Tibial artery (tissue), 4 donors: ENCODE data around the gene ATP6V1B1.

Source experiments
- DNase-seq, 2 donors: peaks; one replicate each; pipeline ENCODE4 v3.0.0-alpha.2; 2019
- H3K27ac ChIP-seq, 2 donors: fragments of 200-600 bp; sonication (generic) in 1 of 2; 1 replicate in 1 of 2; 2 replicates in 1 of 2; pipeline ENCODE4 v1.5.1; 2018 to 2019; ENCODE audit warnings: mild to moderate bottlenecking in 1 of 2
- H3K27me3 ChIP-seq, 2 donors: fragments of 200-600 bp; sonication (generic) in 1 of 2; one replicate each; pipeline versions ENCODE4 v1.5.1 to v1.6.0; 2016 to 2019
- H3K36me3 ChIP-seq, 3 donors: fragments of 200-600 bp; sonication (generic) in 2 of 3; one replicate each; pipeline ENCODE4 v1.5.1; 2016 to 2019; ENCODE audit warnings: mild to moderate bottlenecking in 2 of 3
- H3K4me1 ChIP-seq, 4 donors: fragments of 200-600 bp; sonication (generic) in 2 of 4; 1 replicate in 3 of 4; 2 replicates in 1 of 4; pipeline ENCODE4 v1.5.1; 2016 to 2019
- H3K4me3 ChIP-seq, 2 donors: fragments of 200-600 bp; sonication (generic) in 1 of 2; 1 replicate in 1 of 2; 2 replicates in 1 of 2; pipeline ENCODE4 v1.5.1; 2018 to 2019; ENCODE audit warnings: mild to moderate bottlenecking in 2 of 2
- H3K9me3 ChIP-seq, 3 donors: fragments of 200-600 bp; sonication (generic) in 1 of 3; one replicate each; pipeline ENCODE4 v1.5.1; 2016 to 2019
- intact Hi-C: fragments of 100-400 bp; cut with DNase I; formaldehyde crosslinking; loops from one replicate; pipeline ENCODE4 v1.15.0; 2023; ENCODE audit warnings: low total_unique reads
- TF ChIP-seq, protein P1 (sequence below), 2 experiments: fragments of 200-600 bp in 1 of 2; fragments of 450-650 bp in 1 of 2; IDR thresholded peaks; one replicate each; pipeline ENCODE4 v1.5.1; 2017 to 2019; ENCODE audit warnings: antibody characterized with exemption in 2 of 2, mild to moderate bottlenecking in 1 of 2, moderate library complexity in 1 of 2

Gene ATP6V1B1

DNA sequence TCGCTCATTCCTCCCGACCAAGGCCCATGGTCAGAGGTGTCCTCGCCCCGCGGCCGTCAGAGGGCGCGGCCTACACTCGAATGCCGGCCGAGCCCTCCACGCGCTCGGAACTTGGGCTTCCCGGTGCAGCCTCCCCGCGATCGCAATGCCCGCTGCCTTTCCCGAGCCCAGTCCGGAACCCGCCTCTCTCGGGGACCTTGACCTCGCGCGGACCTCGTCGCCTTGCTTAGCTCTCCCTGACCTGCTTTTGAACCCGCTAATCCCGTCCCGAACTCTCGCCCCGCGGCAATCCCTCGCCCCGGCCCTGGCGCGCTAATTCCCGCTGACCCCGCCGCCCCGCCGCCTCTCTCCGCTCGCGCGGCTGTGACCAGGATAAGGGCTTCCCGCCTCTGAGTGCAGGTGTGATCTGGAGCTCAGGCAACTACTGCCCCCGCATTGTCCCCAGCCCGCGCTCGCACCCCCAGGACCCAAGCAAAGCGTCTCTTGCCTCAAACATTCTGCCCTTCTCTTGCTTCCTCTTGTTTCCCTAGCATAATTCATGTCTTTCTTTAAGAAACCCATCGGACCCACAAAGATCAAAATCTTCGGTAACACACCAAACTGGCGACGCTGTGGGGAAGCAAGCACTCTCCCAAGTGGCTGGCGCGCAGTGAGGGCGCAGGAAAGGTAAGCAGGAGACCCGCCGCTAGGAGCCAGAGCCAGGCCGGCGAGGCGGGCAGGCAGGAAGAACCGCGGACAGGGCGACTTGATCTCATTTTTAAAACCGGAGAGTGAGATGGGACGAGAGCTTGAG, 46.6 kb upstream of the ATP6V1B1 start:
- Histone ChIP-seq H3K4me1 (peaks cover 0 to 22% (median 16%) of the 10 kb centered on the region in 4 donors), H3K27ac (no peak overlapping the region), H3K36me3 (no peaks in the 10 kb centered on the region), H3K9me3 (no peaks in the 10 kb centered on the region), H3K4me3 (no peak overlapping the region), H3K27me3 (peaks cover 12 to 82% of the 10 kb centered on the region in 2 donors)
- DNase-seq = no peak
- TF ChIP-seq, protein P1, sequence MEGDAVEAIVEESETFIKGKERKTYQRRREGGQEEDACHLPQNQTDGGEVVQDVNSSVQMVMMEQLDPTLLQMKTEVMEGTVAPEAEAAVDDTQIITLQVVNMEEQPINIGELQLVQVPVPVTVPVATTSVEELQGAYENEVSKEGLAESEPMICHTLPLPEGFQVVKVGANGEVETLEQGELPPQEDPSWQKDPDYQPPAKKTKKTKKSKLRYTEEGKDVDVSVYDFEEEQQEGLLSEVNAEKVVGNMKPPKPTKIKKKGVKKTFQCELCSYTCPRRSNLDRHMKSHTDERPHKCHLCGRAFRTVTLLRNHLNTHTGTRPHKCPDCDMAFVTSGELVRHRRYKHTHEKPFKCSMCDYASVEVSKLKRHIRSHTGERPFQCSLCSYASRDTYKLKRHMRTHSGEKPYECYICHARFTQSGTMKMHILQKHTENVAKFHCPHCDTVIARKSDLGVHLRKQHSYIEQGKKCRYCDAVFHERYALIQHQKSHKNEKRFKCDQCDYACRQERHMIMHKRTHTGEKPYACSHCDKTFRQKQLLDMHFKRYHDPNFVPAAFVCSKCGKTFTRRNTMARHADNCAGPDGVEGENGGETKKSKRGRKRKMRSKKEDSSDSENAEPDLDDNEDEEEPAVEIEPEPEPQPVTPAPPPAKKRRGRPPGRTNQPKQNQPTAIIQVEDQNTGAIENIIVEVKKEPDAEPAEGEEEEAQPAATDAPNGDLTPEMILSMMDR (IDR thresholded peaks at IDR 0.05) = no peak
- intact Hi-C loops = no loop called here

DNA sequence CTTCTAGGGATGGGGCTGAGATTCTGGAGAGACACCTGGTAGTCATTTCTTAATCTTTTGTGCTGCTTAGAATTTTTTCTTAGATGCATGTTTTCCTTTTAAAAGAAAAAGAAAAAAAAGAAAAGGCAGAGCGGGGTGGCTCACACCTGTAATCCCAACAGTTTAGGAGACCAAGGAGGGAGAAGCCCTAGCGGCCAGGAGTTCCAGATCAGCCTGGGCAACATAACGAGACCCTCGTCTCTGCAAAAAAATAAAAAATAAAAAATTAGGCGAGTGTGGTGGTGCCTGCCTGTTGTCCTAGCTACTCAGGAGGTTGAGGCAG, 46.0 kb upstream of the ATP6V1B1 start:
- TF ChIP-seq, protein P1 (IDR thresholded peaks at IDR 0.05) = no peak
- Histone ChIP-seq H3K9me3 (no peaks in the 10 kb centered on the region), H3K36me3 (no peaks in the 10 kb centered on the region), H3K27ac (no peak overlapping the region), H3K27me3 (peaks cover 12 to 77% of the 10 kb centered on the region in 2 donors), H3K4me1 (peaks cover 0 to 22% (median 16%) of the 10 kb centered on the region in 4 donors), H3K4me3 (no peak overlapping the region)
- intact Hi-C loops = no loop called here
- DNase-seq = no peak

DNA sequence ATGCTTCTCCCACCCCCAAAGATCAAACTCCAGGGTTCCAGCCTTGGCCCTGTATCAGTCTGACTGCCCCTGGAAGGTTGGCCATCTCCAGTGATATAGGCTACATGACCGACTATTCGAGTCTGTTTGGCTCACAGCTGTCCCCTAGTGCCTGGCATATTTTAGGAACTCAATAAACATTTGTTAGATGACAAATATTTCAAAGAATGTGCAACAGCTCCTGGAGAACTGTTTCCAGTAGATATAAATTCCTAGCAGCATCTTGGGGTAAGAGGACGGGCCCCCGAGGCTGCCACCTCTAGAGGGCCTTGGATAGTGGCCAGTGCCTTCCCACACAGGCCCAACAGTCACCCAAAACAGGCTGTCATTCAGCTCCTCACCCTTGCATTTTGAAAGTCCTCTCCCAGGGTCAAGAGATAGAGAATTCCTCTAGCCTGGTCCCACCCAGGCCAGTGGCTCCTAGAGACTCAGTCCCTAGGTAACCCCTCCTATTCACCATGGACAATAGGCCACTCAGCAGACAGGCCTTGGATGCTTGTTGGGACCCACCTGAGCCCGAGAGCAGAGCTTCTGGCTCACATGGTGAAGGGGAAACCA, 45.1 kb upstream of the ATP6V1B1 start:
- Histone ChIP-seq H3K27ac (no peak overlapping the region), H3K9me3 (no peaks in the 10 kb centered on the region), H3K27me3 (peaks cover 9 to 75% of the 10 kb centered on the region in 2 donors), H3K36me3 (no peaks in the 10 kb centered on the region), H3K4me1 (peaks cover 0 to 22% (median 16%) of the 10 kb centered on the region in 4 donors), H3K4me3 (no peak overlapping the region)
- DNase-seq = no peak
- TF ChIP-seq, protein P1 (IDR thresholded peaks at IDR 0.05) = no peak
- intact Hi-C loops = no loop called here

DNA sequence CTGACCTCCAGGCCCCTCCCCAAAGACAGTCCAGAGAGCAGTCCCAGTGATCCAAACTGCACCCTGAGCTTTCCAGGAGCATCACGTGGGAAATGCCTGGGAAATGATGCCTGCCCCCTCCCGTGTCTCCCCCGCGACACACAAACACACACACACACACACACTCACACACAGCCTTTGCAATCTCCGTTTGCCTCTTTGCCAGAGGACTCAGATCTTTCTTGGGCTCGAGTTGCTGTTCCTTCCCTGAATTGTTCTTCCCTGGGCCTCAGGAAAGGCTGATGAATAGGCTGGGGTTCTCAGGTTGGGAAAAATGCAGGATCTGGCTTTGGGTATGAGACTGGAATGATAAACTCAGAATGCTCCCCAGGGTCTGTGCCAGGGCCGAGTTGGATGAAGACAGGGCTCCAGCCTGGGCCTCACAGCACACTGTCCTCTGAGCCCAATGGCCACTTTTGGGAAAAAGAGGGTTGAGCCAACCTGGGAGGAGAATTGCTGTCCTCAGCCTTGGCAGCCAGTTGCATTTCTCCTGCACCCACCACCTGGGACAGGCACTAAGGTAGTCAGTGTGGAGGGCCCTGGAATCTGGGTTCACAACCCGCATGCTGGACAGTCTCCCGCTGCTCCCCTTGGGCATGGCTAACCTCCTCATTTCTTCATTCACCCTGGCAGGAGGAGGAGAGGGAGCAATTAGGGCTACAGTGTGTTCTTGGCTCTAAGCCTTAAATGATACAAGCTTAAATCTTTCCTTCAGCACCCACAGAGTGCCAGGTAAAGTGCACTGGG, 43.9 kb upstream of the ATP6V1B1 start:
- Histone ChIP-seq H3K27me3 (peaks cover 4 to 75% of the 10 kb centered on the region in 2 donors), H3K9me3 (no peaks in the 10 kb centered on the region), H3K36me3 (no peaks in the 10 kb centered on the region), H3K4me3 (no peak overlapping the region), H3K27ac (no peak overlapping the region), H3K4me1 (peaks cover 0 to 22% (median 16%) of the 10 kb centered on the region in 4 donors)
- no peak for DNase-seq
- TF ChIP-seq, protein P1 (IDR thresholded peaks at IDR 0.05) = no peak
- intact Hi-C loops = no loop called here

DNA sequence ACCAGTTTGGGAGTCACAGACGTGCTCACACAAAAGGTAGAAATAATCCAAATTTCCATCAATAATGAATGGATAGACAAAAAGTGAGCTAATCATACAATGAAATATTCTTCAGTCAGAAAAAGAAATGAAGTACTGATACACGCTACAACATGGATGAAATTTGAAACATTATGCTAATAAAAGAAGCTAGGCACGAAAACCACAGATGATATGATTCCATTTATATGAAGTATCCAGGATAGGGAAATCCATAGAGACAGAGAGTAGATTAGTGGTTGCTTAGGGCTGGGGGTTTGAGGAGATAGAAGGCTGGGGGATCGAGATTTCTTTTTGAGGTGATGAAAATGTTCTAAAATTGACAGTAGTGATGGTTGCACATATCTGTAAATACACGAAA, 43.0 kb upstream of the ATP6V1B1 start:
- Histone ChIP-seq H3K36me3 (no peaks in the 10 kb centered on the region), H3K4me1 (peaks cover 0 to 17% (median 10%) of the 10 kb centered on the region in 4 donors), H3K27me3 (peaks cover 0 to 75% of the 10 kb centered on the region in 2 donors), H3K27ac (no peak overlapping the region), H3K4me3 (no peak overlapping the region), H3K9me3 (no peaks in the 10 kb centered on the region)
- TF ChIP-seq, protein P1 (IDR thresholded peaks at IDR 0.05) = no peak
- no peak for DNase-seq
- intact Hi-C loops = no loop called here
